ENCODE data around the gene ADAMTSL5.
"Not testable (repeated sequence)": the region's sequence is repeated elsewhere in the genome, so short reads cannot be mapped to it uniquely, and the experiment has no call there.

ADAMTSL5 gene

GRCh38 chr19:1538978-1539377 is 26.2 kb upstream of the ADAMTSL5 start:
- peak; percentile 66 for DNase-seq (ENCODE audit: insufficient read length, low spot score)

GRCh38 chr19:1535699-1536098 is 22.9 kb upstream of the ADAMTSL5 start:
- FAIRE-seq = not testable (repeated sequence)

More at GRCh38 chr19:1538978-1539377, 26.2 kb upstream of the ADAMTSL5 start:
- FAIRE-seq = no peak
- no peak for TF ChIP-seq CTCF (IDR thresholded peaks at IDR 0.05; ENCODE audit: insufficient read depth, missing control alignments)

GRCh38 chr19:1534972-1535371 is 22.2 kb upstream of the ADAMTSL5 start:
- FAIRE-seq (no peak), DNase-seq (ENCODE audit: insufficient read length, low spot score) (no peak)
- no peak for TF ChIP-seq CTCF (IDR thresholded peaks at IDR 0.05; ENCODE audit: insufficient read depth, missing control alignments)

More at GRCh38 chr19:1535699-1536098, 22.9 kb upstream of the ADAMTSL5 start:
- DNase-seq (ENCODE audit: insufficient read length, low spot score) = not testable (repeated sequence)

- no peak for FAIRE-seq
- no peak for DNase-seq (ENCODE audit: insufficient read length, low spot score)
- TF ChIP-seq CTCF (IDR thresholded peaks at IDR 0.05; ENCODE audit: insufficient read depth, missing control alignments) = no peak
Measured at GRCh38 chr19:1533510-1534150, 20.8 kb upstream of the ADAMTSL5 start.

GRCh38 chr19:1532003-1532402 is 19.2 kb upstream of the ADAMTSL5 start:
- DNase-seq (ENCODE audit: insufficient read length, low spot score) (no peak), FAIRE-seq (no peak)
- TF ChIP-seq CTCF (IDR thresholded peaks at IDR 0.05; ENCODE audit: insufficient read depth, missing control alignments) = no peak

GRCh38 chr19:1531587-1531986 is 18.8 kb upstream of the ADAMTSL5 start:
- DNase-seq (ENCODE audit: insufficient read length, low spot score) = no peak
- no peak for TF ChIP-seq CTCF (IDR thresholded peaks at IDR 0.05; ENCODE audit: insufficient read depth, missing control alignments)
- no peak for FAIRE-seq

- DNase-seq (ENCODE audit: insufficient read length, low spot score); FAIRE-seq: not testable (repeated sequence)
Measured at GRCh38 chr19:1530856-1531255, 18.0 kb upstream of the ADAMTSL5 start.

- no peak for DNase-seq (ENCODE audit: insufficient read length, low spot score)
- TF ChIP-seq CTCF (IDR thresholded peaks at IDR 0.05; ENCODE audit: insufficient read depth, missing control alignments) = no peak
- FAIRE-seq = no peak
Measured at GRCh38 chr19:1529430-1529816, 16.6 kb upstream of the ADAMTSL5 start.

Measured in D721Med (cell line).